K562 (cell line): Measurements from ENCODE around the gene CCP110. TPM values are rescaled to one million over a fixed set of nuclear protein-coding genes. Genes with fewer than 3 reads are reported as not detected.

Experiments used
- ATAC-seq: fragments of 200-7000 bp; cut with Tn5 transposase; 3 replicates; pipeline ENCODE4 v1.9.1; 2020; ENCODE audit warnings: moderate library complexity
- BruUV-seq: library from RNA; stranded (reverse); fragments of 400-500 nt; replicated peaks from 2 replicates; lab custom pipeline; 2021; lab: Mats Ljungman, UMichigan
- CTCF ChIA-PET: fragments of 300-600 bp; formaldehyde crosslinking; extraction: SDS; loops from one replicate; lab custom pipeline; 2021; ENCODE audit warnings: low intra/inter-chr PET ratio; lab: Yijun Ruan, JAX
- POLR2A ChIA-PET: fragments of 300-600, 350-650 bp; sonication (Branson Sonifier 250); formaldehyde crosslinking; extraction: SDS; loops from one replicate; lab custom pipeline; 2021; ENCODE audit warnings: antibody characterized with exemption, inconsistent platforms; lab: Yijun Ruan, JAX
- DNase-seq, 4 experiments: peaks; one replicate each; pipeline versions ENCODE4 v3.0.0 to v3.0.0-alpha.2; 2011 to 2018; ENCODE audit warnings: low spot score in 3 of 4, mixed read lengths in 3 of 4; ENCODE audit errors: extremely low read depth in 1 of 4
- FAIRE-seq: peaks from 2 replicates; lab custom pipeline; 2011; peaks lifted over from hg19 to GRCh38; lab: Jason Lieb, UNC
- H2AFZ ChIP-seq: 2 replicates; pipeline ENCODE4 v1.6.0; 2011; ENCODE audit warnings: low read depth, low read length, control low read depth, inconsistent platforms
- H3K27ac ChIP-seq: fragments of 200-600 bp; 3 replicates; pipeline ENCODE4 v1.8.0; 2011; ENCODE audit warnings: low read depth, mild to moderate bottlenecking, control low read depth, inconsistent platforms, low read length, moderate library complexity, mixed read lengths; ENCODE audit errors: extremely low read depth
- H3K27me3 ChIP-seq, 2 experiments: fragments of 300-600 bp in 1 of 2; 2 replicates in 1 of 2; 3 replicates in 1 of 2; pipeline versions ENCODE4 v1.6.0 to v1.8.0; 2011; ENCODE audit warnings: inconsistent platforms in 2 of 2, low read length in 2 of 2, mild to moderate bottlenecking in 1 of 2, mixed read lengths in 1 of 2, moderate library complexity in 1 of 2; ENCODE audit not compliant: control insufficient read depth in 2 of 2, insufficient read depth in 2 of 2
- H3K36me3 ChIP-seq: fragments of 300-600 bp; 3 replicates; pipeline ENCODE4 v1.8.0; 2011; ENCODE audit warnings: mild to moderate bottlenecking, low read length, inconsistent platforms; ENCODE audit not compliant: control insufficient read depth, insufficient read depth
- H3K4me1 ChIP-seq, 2 experiments: fragments of 200-600 bp in 1 of 2; replicated peaks in 1 of 2; 2 replicates in 1 of 2; 3 replicates in 1 of 2; pipeline versions ENCODE4 v1.5.1 to v1.8.0; 2011; ENCODE audit warnings: inconsistent platforms in 2 of 2, low read length in 2 of 2, mild to moderate bottlenecking in 1 of 2, mixed read lengths in 1 of 2, moderate library complexity in 1 of 2; ENCODE audit not compliant: control insufficient read depth in 2 of 2, insufficient read depth in 2 of 2
- H3K4me2 ChIP-seq: 2 replicates; pipeline ENCODE4 v1.6.1; 2011; ENCODE audit warnings: low read length, control low read depth, inconsistent platforms, mixed read lengths; ENCODE audit not compliant: insufficient read depth
- H3K4me3 ChIP-seq: fragments of 200-600 bp; sonication (generic), shearing (Covaris generic); 2 replicates; pipeline ENCODE4 v1.5.1; 2016; ENCODE audit warnings: control low read depth, inconsistent platforms
- H3K79me2 ChIP-seq: fragments of 200-600 bp; 3 replicates; pipeline ENCODE4 v1.8.0; 2011; ENCODE audit warnings: low read length, inconsistent platforms; ENCODE audit not compliant: control insufficient read depth, insufficient read depth
- H3K9ac ChIP-seq, 2 experiments: 2 replicates each; pipeline versions ENCODE4 v1.6.0 to v1.6.1; 2011; ENCODE audit warnings: low read depth in 2 of 2, low read length in 2 of 2, control low read depth in 1 of 2, inconsistent platforms in 1 of 2, mild to moderate bottlenecking in 1 of 2, mixed read lengths in 1 of 2; ENCODE audit not compliant: insufficient read depth in 1 of 2
- H3K9me1 ChIP-seq: one replicate; pipeline ENCODE4 v1.6.0; 2011; ENCODE audit warnings: inconsistent platforms, mild to moderate bottlenecking, low read length, moderate library complexity; ENCODE audit not compliant: control insufficient read depth, insufficient read depth
- H3K9me3 ChIP-seq: replicated peaks from 2 replicates; pipeline ENCODE4 v1.5.1; 2011; ENCODE audit warnings: low read depth, low read length, inconsistent platforms; ENCODE audit not compliant: control insufficient read depth, insufficient read depth
- H4K20me1 ChIP-seq: replicated peaks from 2 replicates; pipeline ENCODE4 v1.6.1; 2011; ENCODE audit warnings: low read length, inconsistent platforms, mixed read lengths; ENCODE audit not compliant: control insufficient read depth, insufficient read depth
- ATF2 ChIP-seq: sonication (generic); formaldehyde crosslinking; IDR thresholded peaks from 2 replicates; pipeline ENCODE4 v1.8.1; 2022; ENCODE audit warnings: missing genetic modification reagents
- CBX5 ChIP-seq: IDR thresholded peaks from 2 replicates; pipeline ENCODE4 v1.6.1; 2014; ENCODE audit warnings: low read depth, borderline replicate concordance
- CSDE1 ChIP-seq, 2 experiments: fragments of 450-650 bp; IDR thresholded peaks; 2 replicates each; pipeline ENCODE4 v1.6.1; 2016; ENCODE audit warnings: mild to moderate bottlenecking in 1 of 2
- CTBP1 ChIP-seq: fragments of 450-650 bp; IDR thresholded peaks from 2 replicates; pipeline ENCODE4 v1.6.1; 2016; ENCODE audit warnings: borderline replicate concordance
- ESRRA ChIP-seq: fragments of 450-650 bp; IDR thresholded peaks from 2 replicates; pipeline ENCODE4 v1.6.1; 2014; ENCODE audit warnings: low read depth, mild to moderate bottlenecking, moderate library complexity, borderline replicate concordance
- HOXB6 ChIP-seq: fragments of 250-450 bp; sonication (Bioruptor Pico); IDR thresholded peaks from 2 replicates; pipeline ENCODE4 v1.5.1; 2022; ENCODE audit warnings: mild to moderate bottlenecking, borderline replicate concordance
- LEF1 ChIP-seq: fragments of 450-650 bp; IDR thresholded peaks from 2 replicates; pipeline ENCODE4 v1.6.1; 2016; ENCODE audit warnings: mild to moderate bottlenecking
- OTX1 ChIP-seq: fragments of 450-650 bp; formaldehyde crosslinking; IDR thresholded peaks from 2 replicates; pipeline ENCODE4 v1.4.0; 2022; ENCODE audit warnings: mild to moderate bottlenecking
- RFX5 ChIP-seq: IDR thresholded peaks from 2 replicates; pipeline ENCODE4 v1.6.1; 2011; ENCODE audit warnings: low read depth, mild to moderate bottlenecking, improper control_type of control experiment, low read length
- TCFL5 ChIP-seq: fragments of 250-450 bp; sonication (Bioruptor Pico); conservative IDR thresholded peaks from 2 replicates; pipeline ENCODE4 v1.6.1; 2021; ENCODE audit warnings: mild to moderate bottlenecking, moderate library complexity, matching md5 sums
- ZBTB8A ChIP-seq: fragments of 450-650 bp; IDR thresholded peaks from 2 replicates; pipeline ENCODE4 v1.6.1; 2018; ENCODE audit warnings: mild to moderate bottlenecking, moderate library complexity; ENCODE audit not compliant: partially characterized antibody
- ZKSCAN8 ChIP-seq: fragments of 200-800 bp; sonication (Bioruptor generic); IDR thresholded peaks from 2 replicates; pipeline ENCODE4 v1.6.1; 2016; ENCODE audit warnings: missing genetic modification characterization, missing compliant biosample characterization
- ZNF253 ChIP-seq: fragments of 250-450 bp; sonication (Bioruptor Pico); conservative IDR thresholded peaks from 2 replicates; pipeline ENCODE4 v1.6.1; 2021; ENCODE audit warnings: mild to moderate bottlenecking
- ZNF324 ChIP-seq: fragments of 250-450 bp; sonication (Bioruptor Pico); IDR thresholded peaks from 2 replicates; pipeline ENCODE4 v1.4.0; 2020; ENCODE audit warnings: mild to moderate bottlenecking
- ZNF518B ChIP-seq: fragments of 250-450 bp; sonication (Bioruptor Pico); IDR thresholded peaks from 2 replicates; pipeline ENCODE4 v1.5.0; 2021; ENCODE audit warnings: mild to moderate bottlenecking, moderate library complexity
- WGBS: fragments of 100-300 bp; shearing (Covaris generic); methylation state at CpG from one replicate; pipeline ENCODE4 v1.1.6; 2016; ENCODE audit warnings: low coverage, mixed read lengths; ENCODE audit not compliant: insufficient coverage; ENCODE audit errors: missing lambda C conversion rate; 5-methylcytosine and 5-hydroxymethylcytosine counted together
- in situ Hi-C: fragments of 300-500 bp; cut with MboI; formaldehyde crosslinking; loops from 4 replicates; pipeline ENCODE4 v1.15.0; 2018; ENCODE audit warnings: inconsistent platforms, mixed read lengths
- intact Hi-C: fragments of 100-400 bp; cut with micrococcal nuclease; formaldehyde crosslinking; loops from 2 replicates; pipeline ENCODE4 v1.14.2; 2022
- polyA plus RNA-seq, 8 experiments: library from polyadenylated mRNA; depleted of rRNA in 4 of 8; stranded (reverse) in 5 of 8; unstranded in 3 of 8; fragments of >200 nt; fragmentation: Nextera tagmentation in 2 of 8; fragmentation: Illumina TruSeq in 1 of 8; extraction: Ambion mirVana in 2 of 8; extraction: Trizol in 1 of 8; gene quantifications; 2 replicates each; pipeline versions ENCODE4 v1.2.1 to v1.2.3, GENCODE V29; 2011 to 2014; ENCODE audit warnings: inconsistent platforms in 1 of 8, missing spikeins in 1 of 8
- total RNA-seq, 7 experiments: library from RNA; depleted of rRNA in 6 of 7; stranded (reverse); fragments of >200 nt in 6 of 7; fragmentation: Illumina TruSeq in 2 of 7; extraction: Trizol in 2 of 7; gene quantifications; 2 replicates each; pipeline versions ENCODE4 v1.2.1 to v1.2.3, GENCODE V29; 2011 to 2021; ENCODE audit warnings: low replicate concordance in 1 of 7
- TF ChIP-seq, protein P1 (sequence below): fragments of 250-450 bp; sonication (Bioruptor Pico); IDR thresholded peaks from 2 replicates; pipeline ENCODE4 v1.8.0; 2022; ENCODE audit warnings: moderate library complexity, mild to moderate bottlenecking, inconsistent platforms

The CCP110 gene
- total and polyA plus RNA-seq, 9 of the 15 experiments (the other 6 are each of a cell fraction or from before 2014, with no cell fraction given): 3.5 to 16.1 (median 12.1) TPM

DNA sequence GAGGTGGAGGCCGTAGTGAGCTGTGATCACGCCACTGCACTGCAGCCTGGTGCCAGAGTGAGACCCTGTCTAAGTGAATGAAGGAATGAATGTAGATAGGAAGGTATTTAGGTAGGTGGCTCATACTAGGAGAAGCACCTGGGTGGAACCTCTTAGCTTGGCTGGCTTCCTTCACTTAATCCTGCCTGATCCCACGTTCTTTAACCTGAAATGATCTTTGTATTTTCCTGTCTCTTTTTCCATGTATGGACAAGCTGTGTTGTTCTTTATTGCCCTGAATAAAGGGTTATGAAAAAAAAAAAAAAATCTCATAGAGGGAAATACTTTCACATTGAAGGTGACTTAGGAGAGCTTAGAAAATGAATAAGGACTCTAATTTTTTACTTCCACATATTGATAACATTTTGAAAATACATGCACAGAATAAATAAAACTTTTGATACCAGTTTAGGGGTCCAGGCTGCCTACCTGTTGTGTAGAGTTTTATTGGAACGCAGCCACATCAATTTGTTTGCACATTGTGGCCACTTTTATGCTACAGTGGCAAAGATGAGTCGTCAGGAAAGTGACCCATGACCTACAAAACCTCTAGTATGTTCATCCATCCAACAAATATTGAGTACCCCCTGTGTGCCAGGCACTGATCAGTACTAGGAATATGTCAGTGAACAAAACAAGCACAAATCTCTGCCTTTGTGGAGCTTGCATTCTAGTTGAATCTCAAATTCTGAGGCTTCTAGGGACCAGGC, 76.4 kb downstream of the CCP110 start:
- no peak for DNase-seq
- no peaks in the 10 kb centered on the region for H4K20me1 ChIP-seq
- H3K27ac ChIP-seq: no peak overlapping the region
- H3K27me3 ChIP-seq: no peaks in the 10 kb centered on the region
- intact Hi-C loops (no loop called here), in situ Hi-C loops (loop anchor here (5.0 to 10.0 kb wide), 3 partner anchors 287 to 785 kb away; no protein-coding TSS in a partner anchor)
- ATAC-seq: no peak
- WGBS: 32% methylated on average over 5 of the region's 5 CpGs
- peaks cover 6% of the 10 kb centered on the region; the same call in 1 of the 3 replicates for H3K36me3 ChIP-seq
- no peak overlapping the region for H3K4me2 ChIP-seq
- H3K9me1 ChIP-seq: no peaks in the 10 kb centered on the region
- ChIA-PET POLR2A (interaction anchor here (0.5 to 1.0 kb wide), 5 partner anchors 10 to 291 kb away, joined by 3 read pairs; no protein-coding TSS in a partner anchor), CTCF (interaction anchor here (3.4 kb wide), 1 partner anchor 285 kb away, joined by 101 read pairs; the partner anchor contains the start of gene GPRC5B)
- no peaks in the 10 kb centered on the region for H3K79me2 ChIP-seq
- H2AFZ ChIP-seq: no peak overlapping the region
- no peaks in the 10 kb centered on the region for H3K4me1 ChIP-seq
- no peaks in the 10 kb centered on the region for H3K9me3 ChIP-seq
- no peak overlapping the region for H3K9ac ChIP-seq
- no TSS peak for BruUV-seq
- H3K4me3 ChIP-seq: no peak overlapping the region
- no peak for FAIRE-seq
- no peak for TF ChIP-seq ZNF253 (CRISPR knock-in tag)
- TF ChIP-seq ZNF518B (CRISPR knock-in tag): no peak
- TF ChIP-seq ESRRA: no peak
- no peak for TF ChIP-seq OTX1 (CRISPR knock-in tag)
- TF ChIP-seq, protein P1, sequence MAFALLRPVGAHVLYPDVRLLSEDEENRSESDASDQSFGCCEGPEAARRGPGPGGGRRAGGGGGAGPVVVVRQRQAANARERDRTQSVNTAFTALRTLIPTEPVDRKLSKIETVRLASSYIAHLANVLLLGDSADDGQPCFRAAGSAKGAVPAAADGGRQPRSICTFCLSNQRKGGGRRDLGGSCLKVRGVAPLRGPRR (CRISPR knock-in tag): no peak
- TF ChIP-seq ZBTB8A: no peak
- no peak for TF ChIP-seq RFX5
- no peak for TF ChIP-seq HOXB6 (CRISPR knock-in tag)
- TF ChIP-seq ATF2: no peak
- TF ChIP-seq CBX5: no peak
- TF ChIP-seq CTBP1: no peak
- TF ChIP-seq TCFL5: no peak
- TF ChIP-seq ZKSCAN8 (CRISPR knock-in tag): no peak
- no peak for TF ChIP-seq CSDE1 (IDR thresholded peaks at IDR 0.05)
- TF ChIP-seq LEF1: no peak
- TF ChIP-seq ZNF324 (CRISPR knock-in tag): no peak
